ENCODE measurements around the gene PRRT1. TPM values are rescaled to one million over a fixed set of nuclear protein-coding genes. Genes with fewer than 3 reads are reported as not detected.

Gene PRRT1
- total RNA-seq, 2 donors from 2014 or later: 0.17 to 0.29 TPM

DNA sequence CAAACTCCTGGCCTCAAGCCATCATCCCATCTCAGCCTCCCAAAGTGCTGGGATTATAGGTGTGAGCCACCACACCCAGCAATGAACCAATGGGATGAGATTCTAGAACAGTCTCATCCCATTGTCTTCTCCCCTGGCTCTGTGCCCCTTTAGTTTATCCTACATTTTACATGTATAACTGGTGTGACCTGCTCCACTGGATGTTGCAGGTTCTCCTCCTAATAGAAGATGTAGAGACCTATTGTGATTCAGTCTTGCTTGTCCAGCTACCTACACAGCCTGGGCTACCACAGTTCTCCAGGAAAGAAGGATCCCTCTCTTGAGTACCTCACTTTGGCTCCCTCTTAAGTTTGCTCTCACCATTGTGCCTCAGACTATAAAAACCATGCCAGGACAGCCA is 19.6 kb downstream of the PRRT1 start:
- H3K27ac Mint-ChIP-seq: no peak overlapping the region
- peaks cover 12% of the 10 kb centered on the region for H3K36me3 Mint-ChIP-seq (ENCODE audit: low read depth)
- H3K4me3 Mint-ChIP-seq: peak overlapping the region; percentile 15
- H3K9me3 Mint-ChIP-seq: no peaks in the 10 kb centered on the region
- peaks cover 3% of the 10 kb centered on the region for H3K27me3 Mint-ChIP-seq
- ATAC-seq (replicated peaks): no peak
- H3K4me1 Mint-ChIP-seq: peaks cover 7% of the 10 kb centered on the region

DNA sequence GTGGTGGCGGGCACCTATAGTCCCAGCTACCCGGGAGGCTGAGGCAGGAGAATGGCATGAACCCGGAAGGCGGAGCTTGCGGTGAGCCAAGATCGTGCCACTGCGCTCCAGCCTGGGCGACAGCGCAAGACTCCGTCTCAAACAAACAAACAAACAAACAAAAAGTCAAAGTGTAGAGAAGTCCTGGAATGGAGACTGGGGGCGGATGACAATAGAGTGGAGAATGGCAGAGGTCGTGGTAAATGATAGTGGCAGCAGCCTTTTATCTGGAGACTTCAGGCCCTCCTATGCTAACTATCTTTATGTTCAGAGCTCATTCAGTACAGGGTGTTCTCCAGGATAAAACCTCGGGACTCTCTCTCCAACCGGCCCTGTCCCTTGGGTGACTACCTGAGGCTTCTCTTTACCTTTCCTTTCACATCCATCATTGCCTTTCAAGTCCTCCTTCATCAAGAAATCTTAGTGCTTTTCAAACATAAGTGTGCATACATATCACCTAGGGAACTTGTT is 20.2 kb downstream of the PRRT1 start:
- no peak for ATAC-seq (replicated peaks)
- H3K9me3 Mint-ChIP-seq: no peaks in the 10 kb centered on the region
- H3K27me3 Mint-ChIP-seq: peaks cover 3% of the 10 kb centered on the region
- H3K4me3 Mint-ChIP-seq: peak overlapping the region; percentile 15
- no peak overlapping the region for H3K27ac Mint-ChIP-seq
- peaks cover 19% of the 10 kb centered on the region for H3K36me3 Mint-ChIP-seq (ENCODE audit: low read depth)
- H3K4me1 Mint-ChIP-seq: peaks cover 12% of the 10 kb centered on the region

DNA sequence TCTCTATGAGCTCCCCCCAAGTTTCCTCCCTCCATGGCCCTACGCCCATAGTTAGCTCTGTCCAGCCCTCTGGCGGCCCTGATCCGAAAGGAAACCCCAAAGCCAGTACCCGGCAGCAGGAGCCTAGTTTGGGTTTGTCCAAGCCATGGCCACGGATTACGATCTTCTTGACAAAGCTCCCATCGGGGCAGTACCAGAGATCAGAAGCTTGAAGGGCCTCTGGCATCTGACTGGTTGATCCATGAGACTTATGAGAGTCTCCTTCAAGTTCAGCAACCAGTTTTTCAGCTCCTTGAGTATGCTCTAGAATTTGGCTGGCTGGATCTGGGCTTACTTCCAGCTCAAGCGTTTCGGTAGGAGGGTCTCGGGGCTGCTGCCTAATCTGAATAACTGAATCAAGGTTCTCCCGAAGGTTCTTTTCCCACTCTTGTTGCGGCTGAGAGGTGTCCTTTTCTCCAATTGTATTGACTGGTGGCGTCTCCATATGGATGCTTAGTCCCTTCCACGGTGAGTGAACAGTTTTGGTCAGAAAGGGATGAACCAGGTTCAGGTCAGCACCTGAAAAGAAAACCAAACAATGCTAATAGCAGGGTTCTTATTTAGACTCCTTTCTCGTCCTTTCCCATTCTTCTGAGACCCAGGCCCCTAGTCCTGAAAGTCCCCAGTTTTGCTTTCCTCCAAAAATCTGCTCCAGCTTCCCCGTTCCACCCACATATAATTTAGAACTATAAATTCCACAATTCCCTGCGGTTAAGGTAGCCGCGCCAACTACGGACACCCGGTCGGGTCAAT is 22.2 kb downstream of the PRRT1 start:
- ATAC-seq (replicated peaks): no peak
- H3K36me3 Mint-ChIP-seq (ENCODE audit: low read depth): peaks cover 37% of the 10 kb centered on the region
- H3K9me3 Mint-ChIP-seq: no peaks in the 10 kb centered on the region
- H3K27ac Mint-ChIP-seq: peak overlapping the region; percentile 98
- H3K4me1 Mint-ChIP-seq: peaks cover 21% of the 10 kb centered on the region
- peaks cover 3% of the 10 kb centered on the region for H3K27me3 Mint-ChIP-seq
- H3K4me3 Mint-ChIP-seq: peak overlapping the region; percentile 89

DNA sequence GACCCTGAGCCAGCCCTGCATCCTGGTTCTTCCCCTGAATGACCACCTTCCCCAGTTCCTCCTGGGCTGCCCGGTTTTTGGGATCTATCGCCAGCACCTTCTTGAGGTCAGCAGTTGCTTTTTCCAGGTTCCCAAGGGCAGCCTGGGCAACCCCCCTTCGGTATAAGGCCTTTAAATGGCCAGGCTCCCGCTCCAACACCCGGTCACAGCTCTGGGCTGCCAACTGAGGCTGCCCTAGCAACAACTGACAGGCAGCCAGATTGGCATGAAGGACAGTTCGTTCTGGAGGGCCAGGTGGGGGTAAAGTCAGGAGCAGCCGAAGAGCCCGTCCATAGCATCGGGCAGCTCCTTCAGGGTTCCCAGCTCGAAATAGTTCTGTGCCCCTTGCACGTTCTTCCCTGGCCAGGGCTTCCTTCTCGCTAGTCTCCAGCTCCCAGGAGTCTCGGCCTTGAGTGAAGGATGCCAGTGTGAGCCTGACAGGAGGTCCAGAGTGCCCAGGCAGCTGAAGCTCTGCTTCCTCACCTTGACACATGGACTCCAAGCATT is 22.9 kb downstream of the PRRT1 start:
- peak overlapping the region; percentile 98 for H3K27ac Mint-ChIP-seq
- H3K4me1 Mint-ChIP-seq: peaks cover 27% of the 10 kb centered on the region
- peaks cover 1% of the 10 kb centered on the region for H3K27me3 Mint-ChIP-seq
- H3K36me3 Mint-ChIP-seq (ENCODE audit: low read depth): peaks cover 43% of the 10 kb centered on the region
- peak overlapping the region; percentile 89 for H3K4me3 Mint-ChIP-seq
- no peaks in the 10 kb centered on the region for H3K9me3 Mint-ChIP-seq
- no peak for ATAC-seq (replicated peaks)

DNA sequence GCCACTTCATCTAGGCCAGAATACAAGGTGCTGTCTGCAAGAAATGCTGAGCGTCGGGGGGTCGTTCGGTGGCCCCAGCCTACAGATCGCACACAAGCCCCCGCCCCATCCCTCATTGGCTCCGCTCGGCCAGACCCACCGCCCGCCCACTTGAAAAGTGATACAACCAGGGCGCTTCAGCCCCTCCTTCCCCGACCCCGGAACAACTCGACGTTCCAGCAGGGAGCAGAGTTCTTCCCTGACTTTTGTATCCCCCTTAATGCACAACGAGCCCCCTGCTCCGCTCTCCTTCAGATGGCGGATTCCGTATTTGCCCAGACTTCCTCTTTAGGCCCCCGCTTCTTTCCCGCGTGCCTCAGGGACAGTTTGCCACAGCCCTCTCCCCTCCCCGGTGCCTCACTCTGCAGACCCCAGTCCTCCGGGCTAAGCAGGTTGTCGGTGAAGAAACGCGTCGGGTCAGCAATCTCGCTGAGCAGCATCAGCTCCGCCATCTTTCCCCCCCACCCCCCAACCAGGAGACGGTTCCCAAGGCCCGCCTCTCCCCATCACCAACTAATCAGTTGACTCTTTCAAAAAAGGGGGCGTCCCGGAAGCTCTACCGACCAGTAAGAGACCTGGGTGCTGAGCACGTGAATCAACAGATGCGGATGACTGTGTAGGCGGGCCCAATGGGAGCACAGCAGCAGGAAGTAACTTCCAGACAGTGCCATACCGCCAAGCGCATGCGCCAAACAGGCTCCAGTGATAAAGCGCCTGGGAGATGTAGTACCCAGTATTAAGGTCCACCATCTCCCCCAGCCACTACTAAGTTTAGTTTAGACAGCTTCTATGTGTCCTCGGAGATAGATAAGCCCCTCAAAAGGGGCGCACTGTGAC is 23.8 kb downstream of the PRRT1 start, which contains the start of gene ATF6B:
Gene ATF6B, minus strand, starts transcription at position 530 of the 876 bp plus-strand sequence. Its CDS starts 39 bp downstream, at position 491.
- peak; percentile 93 for ATAC-seq (replicated peaks)
- peak within 1 kb of the TSS; percentile 89 for H3K4me3 Mint-ChIP-seq
- H3K36me3 Mint-ChIP-seq (ENCODE audit: low read depth): peaks cover 52% of the 10 kb centered on the region
- no peaks in the 10 kb centered on the region for H3K27me3 Mint-ChIP-seq
- H3K4me1 Mint-ChIP-seq: peaks cover 27% of the 10 kb centered on the region
- no peaks in the 10 kb centered on the region for H3K9me3 Mint-ChIP-seq
- peak within 1 kb of the TSS; percentile 98 for H3K27ac Mint-ChIP-seq

DNA sequence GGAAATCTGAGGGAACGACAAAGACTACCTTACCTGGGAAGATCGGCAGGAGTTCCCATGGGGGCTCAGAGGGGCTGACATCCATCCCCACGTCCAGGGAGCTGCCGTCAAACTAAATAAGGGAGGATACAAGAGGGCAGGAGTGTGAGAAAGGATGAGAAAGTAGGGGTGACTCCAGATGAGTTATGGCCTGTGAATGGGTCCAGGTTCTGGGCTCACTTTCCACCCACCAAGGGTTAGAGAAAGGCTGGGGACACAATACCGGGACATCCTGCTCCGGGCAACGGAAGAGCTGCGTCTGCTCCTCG is 24.4 kb downstream of the PRRT1 start:
- H3K4me1 Mint-ChIP-seq: peaks cover 27% of the 10 kb centered on the region
- no peak for ATAC-seq (replicated peaks)
- no peaks in the 10 kb centered on the region for H3K27me3 Mint-ChIP-seq
- peak overlapping the region; percentile 98 for H3K27ac Mint-ChIP-seq
- H3K36me3 Mint-ChIP-seq (ENCODE audit: low read depth): peaks cover 58% of the 10 kb centered on the region
- H3K9me3 Mint-ChIP-seq: no peaks in the 10 kb centered on the region
- peak overlapping the region; percentile 89 for H3K4me3 Mint-ChIP-seq

DNA sequence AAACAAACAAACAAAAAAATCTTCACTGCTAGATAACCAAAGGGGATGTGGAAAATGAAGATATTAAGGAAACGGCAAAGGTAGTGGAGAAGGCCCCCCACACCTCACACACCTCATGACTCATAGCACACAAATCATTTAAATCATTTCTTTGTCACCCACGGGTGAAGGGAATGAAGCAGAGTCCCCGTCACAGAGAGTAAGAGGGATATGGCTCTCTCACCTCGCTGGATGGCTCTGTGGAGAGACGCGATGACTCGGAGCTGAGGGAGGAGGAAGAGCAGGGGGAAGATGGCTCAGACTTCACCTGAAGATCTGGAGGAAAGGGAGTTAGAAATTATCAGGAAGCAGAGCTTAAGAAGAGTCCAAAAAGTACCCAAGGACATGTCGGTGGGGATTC is 24.9 kb downstream of the PRRT1 start:
- peaks cover 63% of the 10 kb centered on the region for H3K36me3 Mint-ChIP-seq (ENCODE audit: low read depth)
- H3K4me3 Mint-ChIP-seq: peak overlapping the region; percentile 89
- no peaks in the 10 kb centered on the region for H3K27me3 Mint-ChIP-seq
- no peak for ATAC-seq (replicated peaks)
- H3K27ac Mint-ChIP-seq: peak overlapping the region; percentile 98
- peaks cover 27% of the 10 kb centered on the region for H3K4me1 Mint-ChIP-seq
- no peaks in the 10 kb centered on the region for H3K9me3 Mint-ChIP-seq

DNA sequence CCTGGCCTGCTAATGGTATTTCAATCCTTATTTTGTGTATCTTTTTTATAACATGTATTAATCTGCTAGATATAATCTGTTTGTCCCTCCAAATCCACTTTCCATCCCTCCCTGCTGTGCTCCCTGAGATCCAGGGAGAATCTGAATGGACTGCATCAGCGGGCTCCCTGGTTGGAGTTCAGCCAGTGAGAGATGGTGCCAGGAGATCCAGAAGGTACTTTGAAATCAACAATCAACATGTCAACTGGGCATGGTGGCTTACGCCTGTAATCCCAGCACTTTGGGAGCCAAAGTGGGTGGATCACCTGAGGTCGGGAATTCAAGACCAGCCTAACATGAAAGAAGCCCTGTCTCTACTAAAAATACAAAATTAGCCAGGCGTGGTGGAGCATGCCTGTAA is 28.1 kb downstream of the PRRT1 start:
- ATAC-seq (replicated peaks): no peak
- no peak overlapping the region for H3K4me3 Mint-ChIP-seq
- peak overlapping the region; percentile 32 for H3K27ac Mint-ChIP-seq
- H3K4me1 Mint-ChIP-seq: peaks cover 41% of the 10 kb centered on the region
- peaks cover 95% of the 10 kb centered on the region for H3K36me3 Mint-ChIP-seq (ENCODE audit: low read depth)
- no peaks in the 10 kb centered on the region for H3K27me3 Mint-ChIP-seq
- H3K9me3 Mint-ChIP-seq: no peaks in the 10 kb centered on the region

DNA sequence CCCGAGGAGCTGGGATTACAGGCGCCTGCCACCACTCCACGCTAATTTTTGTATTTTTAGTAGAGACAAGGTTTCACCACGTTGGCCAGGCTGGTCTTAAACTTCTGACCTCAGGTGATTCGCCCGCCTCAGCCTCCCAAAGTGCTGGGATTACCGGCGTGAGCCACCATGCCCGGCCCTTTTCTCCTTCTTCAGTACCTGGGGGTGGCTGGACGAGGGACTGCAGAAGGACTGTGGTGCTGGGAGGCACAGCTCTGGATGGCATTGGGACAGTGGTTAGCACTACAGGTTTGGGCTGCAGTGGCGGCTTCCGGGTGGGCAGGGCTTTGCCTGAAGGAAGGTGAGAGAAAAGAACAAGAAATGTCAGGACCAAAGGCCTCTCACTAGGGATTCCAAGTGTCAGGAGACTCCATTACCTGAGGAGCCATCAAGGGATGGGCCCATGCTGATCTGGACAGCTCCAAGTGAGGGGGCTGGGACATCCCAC is 31.1 kb downstream of the PRRT1 start:
- peaks cover 98% of the 10 kb centered on the region for H3K36me3 Mint-ChIP-seq (ENCODE audit: low read depth)
- ATAC-seq (replicated peaks): no peak
- peak overlapping the region; percentile 74 for H3K27ac Mint-ChIP-seq

DNA sequence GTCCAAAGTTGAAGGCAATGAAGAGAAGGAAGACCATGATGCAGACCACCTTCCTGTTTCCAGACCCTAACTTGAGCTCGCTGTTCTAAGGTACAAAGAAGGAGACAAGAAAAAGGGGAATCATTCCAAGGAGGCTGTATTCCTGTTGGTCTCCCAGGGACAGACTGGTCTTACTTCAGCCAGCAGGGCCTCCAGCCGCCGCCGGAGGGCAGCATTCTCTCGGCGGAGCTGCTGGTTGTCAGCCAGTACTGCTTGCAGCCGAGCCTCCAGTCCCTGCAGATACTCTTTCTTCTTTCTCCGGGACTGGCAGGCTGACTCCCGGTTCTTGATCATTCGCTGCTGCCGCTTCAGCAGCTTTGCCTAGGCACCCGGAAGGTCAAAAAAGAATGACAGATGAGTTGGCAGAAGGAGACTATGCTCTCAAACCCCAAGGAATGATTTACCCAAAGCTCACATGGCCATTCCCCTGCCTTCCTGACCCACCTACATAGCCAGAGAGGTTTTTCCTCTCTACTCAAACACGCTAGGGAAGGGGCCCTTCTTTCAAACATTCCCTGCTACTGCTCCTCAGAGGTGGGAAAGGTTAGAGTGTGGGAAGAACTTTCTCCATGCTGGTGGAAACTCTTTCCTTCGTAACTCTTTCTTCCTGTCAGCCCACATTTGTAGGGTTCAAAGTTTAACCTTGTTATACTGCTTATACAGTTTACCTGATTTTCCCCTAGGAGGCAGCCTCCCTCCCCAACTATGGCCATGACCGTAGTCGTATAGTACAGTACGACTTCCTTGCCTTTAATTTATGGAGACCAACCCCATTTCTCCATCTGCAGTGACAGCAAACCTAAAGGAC is 32.7 kb downstream of the PRRT1 start:
- H3K36me3 Mint-ChIP-seq (ENCODE audit: low read depth): peaks cover 95% of the 10 kb centered on the region
- no peaks in the 10 kb centered on the region for H3K9me3 Mint-ChIP-seq
- ATAC-seq (replicated peaks): peak; percentile 93
- no peak overlapping the region for H3K27ac Mint-ChIP-seq
- no peak overlapping the region for H3K4me3 Mint-ChIP-seq
- H3K27me3 Mint-ChIP-seq: no peaks in the 10 kb centered on the region
- H3K4me1 Mint-ChIP-seq: peaks cover 15% of the 10 kb centered on the region

More for the DNA sequence above, 31.1 kb downstream of the PRRT1 start:
- Mint-ChIP-seq H3K9me3 (no peaks in the 10 kb centered on the region), H3K4me1 (peaks cover 22% of the 10 kb centered on the region), H3K27me3 (no peaks in the 10 kb centered on the region), H3K4me3 (no peak overlapping the region)

DNA sequence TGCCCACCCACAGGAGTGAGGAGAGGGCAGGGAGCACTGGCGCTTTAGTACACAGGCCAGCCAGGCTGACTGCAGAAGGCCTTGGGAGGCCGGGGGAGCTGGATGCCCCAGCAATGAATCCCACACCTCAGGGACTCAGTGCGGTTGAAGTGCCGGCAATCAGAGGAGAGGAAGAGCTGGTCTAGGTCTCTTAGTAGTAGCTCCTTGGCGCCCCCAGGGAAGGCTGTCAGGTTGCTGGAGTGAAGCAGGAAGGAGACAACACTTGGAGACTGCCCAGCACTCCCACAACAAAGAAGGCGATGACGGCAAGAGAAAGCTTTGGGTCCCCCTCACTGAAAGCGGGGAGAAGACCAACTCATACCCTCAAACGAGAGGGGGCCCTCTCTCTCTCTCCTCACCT is 34.3 kb downstream of the PRRT1 start:
- H3K36me3 Mint-ChIP-seq (ENCODE audit: low read depth): peaks cover 79% of the 10 kb centered on the region
- no peak for ATAC-seq (replicated peaks)
- H3K4me1 Mint-ChIP-seq: peaks cover 14% of the 10 kb centered on the region
- no peak overlapping the region for H3K4me3 Mint-ChIP-seq
- no peaks in the 10 kb centered on the region for H3K9me3 Mint-ChIP-seq
- no peaks in the 10 kb centered on the region for H3K27me3 Mint-ChIP-seq
- H3K27ac Mint-ChIP-seq: no peak overlapping the region

DNA sequence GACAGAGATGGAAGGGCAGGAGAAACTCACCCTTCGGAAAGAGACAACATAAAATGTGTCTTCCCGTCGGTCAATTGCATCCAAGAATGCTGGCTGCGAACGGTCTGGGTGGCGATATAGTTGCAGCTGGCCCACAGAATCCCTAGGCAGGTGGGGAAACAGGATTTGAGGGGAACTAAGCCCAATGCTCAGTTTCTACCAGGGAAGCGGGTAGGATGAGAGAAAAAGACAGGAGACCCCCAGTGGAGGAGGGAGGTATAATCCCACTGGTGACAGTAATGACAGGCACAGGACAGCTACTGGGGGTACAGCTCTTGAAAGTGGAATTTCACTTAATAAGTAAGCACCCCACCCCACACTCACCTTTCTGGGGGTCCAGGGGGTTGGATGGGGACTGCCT is 35.1 kb downstream of the PRRT1 start:
- H3K27me3 Mint-ChIP-seq: no peaks in the 10 kb centered on the region
- no peaks in the 10 kb centered on the region for H3K9me3 Mint-ChIP-seq
- H3K4me3 Mint-ChIP-seq: no peak overlapping the region
- peaks cover 71% of the 10 kb centered on the region for H3K36me3 Mint-ChIP-seq (ENCODE audit: low read depth)
- peaks cover 14% of the 10 kb centered on the region for H3K4me1 Mint-ChIP-seq
- no peak for ATAC-seq (replicated peaks)
- H3K27ac Mint-ChIP-seq: no peak overlapping the region

DNA sequence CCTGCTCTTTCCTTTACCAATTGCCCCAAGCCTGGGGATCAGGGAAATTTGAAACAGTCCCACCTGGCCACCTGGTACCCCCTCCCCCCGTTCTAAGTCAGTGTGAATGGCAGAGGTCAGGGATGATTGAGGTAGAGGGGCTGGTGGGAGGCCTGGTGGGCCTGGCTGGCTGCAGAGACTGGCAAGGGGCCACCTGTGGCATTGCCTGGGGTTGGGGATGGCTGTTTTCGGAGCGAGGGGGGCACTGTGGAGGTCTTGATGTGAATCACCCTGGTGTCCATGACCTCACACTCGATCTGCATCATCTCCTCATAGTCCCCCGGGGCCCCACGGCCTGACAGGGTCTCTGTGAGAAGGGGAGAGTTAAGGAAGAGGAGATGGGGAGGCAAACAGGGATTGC is 36.1 kb downstream of the PRRT1 start:
- Mint-ChIP-seq H3K36me3 (ENCODE audit: low read depth) (peaks cover 61% of the 10 kb centered on the region), H3K4me3 (no peak overlapping the region), H3K27ac (no peak overlapping the region), H3K4me1 (peaks cover 9% of the 10 kb centered on the region), H3K27me3 (no peaks in the 10 kb centered on the region), H3K9me3 (no peaks in the 10 kb centered on the region)
- ATAC-seq (replicated peaks): no peak

DNA sequence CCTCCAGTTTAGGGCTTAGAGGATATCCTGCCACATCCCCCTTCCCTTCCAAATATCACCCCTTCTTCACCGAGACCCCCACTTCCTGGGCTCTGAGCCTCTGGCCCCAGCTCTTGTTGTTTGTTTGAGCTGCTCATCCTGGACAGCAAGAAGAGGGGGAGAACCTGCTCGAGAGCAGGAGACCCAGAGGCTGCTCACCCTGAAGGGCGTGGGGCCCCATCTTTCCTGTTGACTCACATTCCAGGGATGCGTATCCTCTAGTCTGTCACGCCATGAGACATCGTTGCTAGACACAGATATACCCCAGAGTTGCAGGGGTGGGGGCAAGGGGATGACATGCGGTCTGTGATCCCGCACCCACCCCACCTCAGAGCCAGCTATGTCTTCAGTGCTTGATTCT is 36.9 kb downstream of the PRRT1 start:
- Mint-ChIP-seq H3K9me3 (no peaks in the 10 kb centered on the region), H3K4me1 (peaks cover 12% of the 10 kb centered on the region), H3K4me3 (no peak overlapping the region), H3K27ac (peak overlapping the region; percentile 54), H3K36me3 (ENCODE audit: low read depth) (peaks cover 53% of the 10 kb centered on the region), H3K27me3 (no peaks in the 10 kb centered on the region)
- peak; percentile 19 for ATAC-seq (replicated peaks)

All from activated T-helper 17 cell treated with anti-CD3 and anti-CD28 coated beads, Interleukin-2, amount 50 U/mL, for 72 hours (primary cell).